ENCODE data around the gene SHMT2. TPM values are rescaled to one million over a fixed set of nuclear protein-coding genes. Genes with fewer than 3 reads are reported as not detected.
"Not testable (repeated sequence)": the region's sequence is repeated elsewhere in the genome, so short reads cannot be mapped to it uniquely, and the experiment has no call there.

SHMT2 gene
- total RNA-seq, 2 donors from 2014 or later, result 53.2 to 53.7 TPM

DNA sequence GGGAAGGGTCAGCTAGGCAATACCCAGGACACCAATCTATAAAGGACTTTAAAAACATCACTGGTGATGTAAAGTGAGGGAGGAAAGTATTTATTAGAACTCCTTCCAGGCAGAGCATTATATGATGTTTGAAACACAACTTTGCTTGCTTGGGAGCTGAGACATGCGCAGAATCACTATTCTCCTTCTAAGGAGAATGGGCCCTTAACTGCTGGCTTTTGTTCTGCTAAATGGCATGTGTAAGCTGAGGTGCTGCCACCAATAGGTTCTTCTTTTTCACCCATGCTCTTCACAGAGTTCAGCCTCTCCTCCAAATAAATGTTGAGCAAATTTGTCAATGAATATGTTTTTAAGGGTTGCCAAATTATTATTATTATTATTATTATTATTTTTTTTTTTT, 17.5 kb downstream of the SHMT2 start:
- intact Hi-C loops (cut with DNase I), result loop anchor here in 1 of 2 donors (5.0 kb wide), 1 partner anchor 110 kb away; no protein-coding TSS in a partner anchor
- DNase-seq (ENCODE audit: low spot score), result no peak

DNA sequence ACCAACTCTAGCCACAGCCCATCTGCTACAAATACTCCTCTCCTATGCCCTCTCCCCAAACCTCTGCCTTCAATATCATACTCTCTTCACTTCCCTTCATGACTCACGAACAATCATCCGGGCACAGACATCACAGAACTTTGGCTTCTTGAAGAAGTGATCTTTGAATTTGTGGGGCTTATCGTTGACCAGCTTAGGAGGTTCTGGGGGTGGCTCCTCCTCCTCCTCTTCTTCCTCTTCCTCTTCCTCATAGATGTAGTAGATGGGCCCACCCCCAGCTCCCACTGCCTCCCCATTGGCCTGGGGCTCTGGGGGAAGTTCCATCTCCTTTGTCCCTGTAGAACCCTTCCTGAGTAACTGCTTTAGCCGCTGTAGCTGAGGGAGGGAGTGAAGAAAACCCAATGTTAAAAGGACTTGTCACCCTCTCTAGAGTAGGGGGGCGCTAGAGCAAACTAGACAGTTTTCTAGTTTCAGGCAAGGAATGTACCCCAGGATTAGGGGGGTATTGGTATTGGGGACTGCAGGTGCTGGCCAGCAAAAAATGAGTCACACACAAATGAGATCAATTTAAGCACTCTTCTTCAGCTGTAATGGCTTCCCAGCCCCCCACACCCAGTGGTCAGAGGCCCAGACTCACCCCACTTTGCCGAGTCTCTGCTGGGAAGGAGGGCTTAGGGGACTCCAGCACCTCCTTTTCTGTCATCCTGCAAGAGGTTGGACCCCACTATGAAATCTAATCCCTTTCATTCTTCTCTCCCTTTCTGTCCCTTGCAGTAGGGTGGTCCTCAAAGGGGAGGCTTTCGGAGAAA, 19.6 kb downstream of the SHMT2 start:
- intact Hi-C loops (cut with DNase I), result loop anchor here in 1 of 2 donors (5.0 kb wide), 1 partner anchor 108 kb away; no protein-coding TSS in a partner anchor

DNA sequence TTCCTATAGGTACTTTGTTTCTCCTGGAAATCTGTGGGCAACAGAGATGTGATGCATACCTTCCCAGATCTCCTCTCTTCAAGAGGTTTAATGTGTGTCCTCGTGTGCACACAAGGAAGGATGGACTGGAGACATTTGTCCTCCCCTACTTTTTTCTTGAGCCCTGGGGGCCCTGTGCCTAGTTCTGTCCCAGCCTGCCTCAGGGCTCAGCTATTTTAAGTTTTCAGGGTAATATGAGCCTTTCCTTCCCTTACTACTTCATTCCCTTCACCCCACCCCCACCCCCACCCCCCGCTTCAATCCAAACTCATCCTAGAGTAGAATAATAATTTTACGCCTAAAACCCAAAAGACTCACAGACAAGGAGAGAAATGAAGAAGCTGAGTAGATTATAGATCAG, 21.0 kb downstream of the SHMT2 start:
- intact Hi-C loops (cut with DNase I), result no loop called here

More for the DNA sequence above, 19.6 kb downstream of the SHMT2 start:
- DNase-seq (ENCODE audit: low spot score), result peak; percentile 77

DNA sequence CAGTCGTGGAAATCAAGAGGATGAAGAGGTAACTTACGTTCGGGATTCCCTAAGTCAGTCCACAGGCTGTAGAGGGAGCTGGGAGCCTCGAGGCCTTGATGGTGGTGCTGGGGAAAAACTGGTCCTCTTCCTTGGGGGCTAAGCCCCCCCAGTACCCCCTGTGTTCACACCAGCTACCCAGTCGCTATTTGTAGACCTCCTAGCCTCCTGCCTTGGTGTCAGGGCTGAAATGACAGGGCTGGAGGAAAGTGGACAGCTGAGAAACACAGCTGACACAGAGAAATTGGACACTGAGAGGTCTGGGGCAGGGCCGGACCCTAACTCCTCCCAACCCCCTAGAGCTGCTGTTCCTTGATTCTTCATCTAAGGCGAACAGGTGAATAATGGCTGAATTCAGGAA, 21.4 kb downstream of the SHMT2 start, which contains the start of gene STAC3:
TSS of gene STAC3 (minus strand) at position 232 of the 400 bp plus-strand sequence. CDS start 1,551 bp downstream, outside the sequence.
- intact Hi-C loops (cut with DNase I), result no loop called here
- peak; percentile 56 for DNase-seq (ENCODE audit: low spot score)

More for the DNA sequence above, 21.0 kb downstream of the SHMT2 start:
- no peak for DNase-seq (ENCODE audit: low spot score)

DNA sequence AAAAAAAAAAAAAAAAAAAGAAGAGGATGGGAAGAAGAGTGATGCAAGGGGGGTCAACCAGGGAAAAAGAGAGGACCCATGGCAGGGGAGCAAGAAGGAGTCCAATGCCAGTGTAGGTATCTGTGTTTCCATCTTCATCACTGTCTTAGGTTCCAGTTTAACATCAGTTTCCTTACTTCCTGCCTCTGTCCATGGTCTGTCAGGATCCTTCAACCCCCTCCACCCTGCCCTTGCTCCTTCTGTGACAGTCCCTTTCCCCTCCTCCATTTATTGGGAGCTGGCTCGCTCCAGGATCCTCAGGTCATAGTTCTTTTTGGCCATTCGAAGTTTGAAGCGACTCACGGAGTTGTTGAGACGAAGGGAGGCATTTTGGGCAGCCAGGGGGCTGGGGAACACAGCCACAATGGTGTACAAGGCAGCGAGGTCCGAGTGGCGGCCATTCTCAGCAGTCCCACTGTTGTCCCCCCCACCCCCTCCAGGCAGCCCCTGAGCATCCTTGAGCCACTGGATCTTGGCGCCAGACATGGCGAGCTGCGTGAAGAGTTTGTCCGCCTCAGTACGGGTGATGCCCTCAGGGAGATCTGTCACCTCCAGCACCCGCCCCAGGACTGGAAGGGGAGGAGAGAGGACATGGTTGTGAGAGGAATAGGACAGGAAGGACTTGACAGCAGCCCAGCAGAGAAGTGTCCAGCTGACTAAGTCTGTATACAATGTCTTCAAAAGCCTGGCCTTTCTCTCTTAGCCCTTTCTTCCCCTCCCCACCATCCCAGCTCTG, 25.2 kb downstream of the SHMT2 start:
- peak; percentile 65 for DNase-seq (ENCODE audit: low spot score)
- intact Hi-C loops (cut with DNase I), result loop anchor here in 1 of 2 donors (5.0 kb wide), 1 partner anchor 1407 kb away; no protein-coding TSS in a partner anchor

DNA sequence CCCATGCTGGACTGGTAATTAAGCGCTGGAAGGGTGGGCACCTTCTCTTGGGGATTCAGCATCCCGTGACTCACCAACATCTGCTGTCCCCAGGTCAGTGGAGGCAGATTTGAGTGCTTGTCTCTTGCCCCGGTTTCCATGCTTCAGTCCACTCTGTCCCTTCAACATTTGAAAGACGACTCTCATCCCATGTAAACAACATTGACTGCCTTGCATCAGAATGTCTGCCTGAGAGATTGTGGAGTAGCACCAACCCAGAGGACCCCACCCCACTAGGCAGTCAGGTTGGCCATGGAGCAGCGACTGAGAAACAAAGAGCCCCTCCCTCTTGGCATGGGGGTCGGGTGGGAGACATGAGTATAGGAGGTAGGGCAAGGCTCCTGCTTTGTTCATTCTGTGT, 26.4 kb downstream of the SHMT2 start:
- intact Hi-C loops (cut with DNase I), result loop anchor here in 1 of 2 donors (5.0 kb wide), 1 partner anchor 1409 kb away; no protein-coding TSS in a partner anchor
- DNase-seq (ENCODE audit: low spot score), result peak; percentile 11

DNA sequence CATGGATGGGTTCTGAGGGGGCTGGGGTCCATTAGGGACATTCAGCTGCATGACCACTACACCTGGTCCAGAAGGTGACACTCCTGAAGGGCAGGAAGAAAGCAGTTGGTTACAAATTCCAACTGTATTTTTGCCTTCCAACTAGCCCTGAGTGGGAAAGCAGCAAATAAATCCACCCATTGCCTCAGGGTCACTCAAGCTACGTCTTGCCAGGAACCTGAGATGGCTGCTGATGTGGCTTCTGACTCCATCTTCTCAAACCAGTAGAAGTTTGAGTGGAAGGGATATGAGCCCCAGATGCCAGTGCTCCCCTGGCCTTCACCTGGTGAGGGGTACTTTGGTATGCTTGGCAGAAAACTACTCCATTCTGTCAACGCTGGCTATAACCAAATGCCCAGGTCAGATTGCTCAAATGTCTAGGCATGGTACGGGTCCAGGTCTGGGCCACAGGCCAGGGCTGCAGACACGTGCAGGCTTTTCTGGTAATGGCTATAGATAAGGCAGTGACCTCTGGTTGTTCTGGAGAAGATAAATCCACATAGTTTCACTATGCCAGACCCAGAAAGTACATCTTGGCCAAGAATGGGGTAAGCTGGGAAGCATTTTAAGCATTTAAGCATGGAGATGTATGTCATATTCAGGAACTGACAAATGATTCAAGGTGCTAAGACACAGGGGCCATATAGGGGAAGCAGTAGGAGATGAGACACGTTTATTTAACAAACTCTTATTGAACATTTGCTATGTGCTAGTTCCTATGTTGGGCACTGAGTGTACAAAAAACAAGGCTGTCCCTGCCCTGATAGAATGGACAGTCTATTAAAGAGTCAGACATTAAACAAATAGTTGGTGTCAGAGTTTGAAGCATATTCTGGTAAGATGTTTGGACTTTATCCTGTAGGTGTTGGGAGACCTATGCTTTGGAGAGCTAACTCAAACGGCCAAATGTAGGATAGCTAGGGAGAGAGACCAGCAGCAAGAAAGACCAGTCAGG, 29.8 kb downstream of the SHMT2 start:
- intact Hi-C loops (cut with DNase I), result loop anchor here in 1 of 2 donors (5.0 kb wide), 1 partner anchor 1412 kb away; no protein-coding TSS in a partner anchor
- peak; percentile 64 for DNase-seq (ENCODE audit: low spot score)

DNA sequence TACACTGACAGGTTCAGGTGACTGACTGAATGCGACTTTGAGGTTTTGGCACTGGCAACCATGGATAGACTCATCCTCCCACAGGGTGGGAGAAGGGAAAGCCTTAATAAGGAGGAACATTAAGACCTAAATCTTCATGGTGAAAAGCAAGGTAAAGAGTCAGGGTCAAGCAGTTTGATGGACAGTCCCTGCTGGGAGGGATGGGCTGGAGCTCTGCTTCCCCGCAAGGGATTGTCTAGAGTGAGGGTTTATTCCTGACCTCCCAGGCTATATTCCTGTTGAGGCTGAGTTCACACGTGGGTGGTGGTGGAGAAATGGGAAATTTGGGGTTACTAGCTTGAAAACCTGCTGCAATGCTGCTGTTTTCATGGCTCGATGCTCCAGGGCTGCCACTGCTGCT, 30.9 kb downstream of the SHMT2 start:
- intact Hi-C loops (cut with DNase I), result loop anchor here (5.0 to 10.0 kb wide), 2 partner anchors 192 to 564 kb away; no protein-coding TSS in a partner anchor
- no peak for DNase-seq (ENCODE audit: low spot score)

DNA sequence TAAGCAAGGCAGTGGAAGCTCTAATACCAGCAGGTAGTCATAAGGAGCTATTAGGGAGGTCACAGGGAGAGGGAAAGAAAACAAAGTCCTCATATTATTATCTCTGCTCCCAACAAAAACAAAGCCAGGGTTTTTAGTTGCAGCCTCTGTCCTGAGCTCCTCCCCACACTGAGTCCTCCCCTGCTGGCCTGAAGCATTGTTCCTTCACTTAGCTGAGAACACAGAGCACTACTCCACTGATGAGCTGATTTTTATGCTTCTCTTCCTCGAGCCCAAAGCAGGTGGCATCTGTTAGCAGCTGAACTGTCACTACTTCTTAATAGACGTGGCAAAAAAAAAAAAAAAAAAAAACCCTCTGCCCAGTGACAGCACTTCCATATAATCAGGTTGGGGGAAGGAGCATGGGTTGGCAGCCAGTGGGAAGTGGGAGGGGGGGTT, 31.9 kb downstream of the SHMT2 start:
- intact Hi-C loops (cut with DNase I), result loop anchor here (5.0 to 10.0 kb wide), 2 partner anchors 191 to 563 kb away; no protein-coding TSS in a partner anchor
- DNase-seq (ENCODE audit: low spot score), result no peak

DNA sequence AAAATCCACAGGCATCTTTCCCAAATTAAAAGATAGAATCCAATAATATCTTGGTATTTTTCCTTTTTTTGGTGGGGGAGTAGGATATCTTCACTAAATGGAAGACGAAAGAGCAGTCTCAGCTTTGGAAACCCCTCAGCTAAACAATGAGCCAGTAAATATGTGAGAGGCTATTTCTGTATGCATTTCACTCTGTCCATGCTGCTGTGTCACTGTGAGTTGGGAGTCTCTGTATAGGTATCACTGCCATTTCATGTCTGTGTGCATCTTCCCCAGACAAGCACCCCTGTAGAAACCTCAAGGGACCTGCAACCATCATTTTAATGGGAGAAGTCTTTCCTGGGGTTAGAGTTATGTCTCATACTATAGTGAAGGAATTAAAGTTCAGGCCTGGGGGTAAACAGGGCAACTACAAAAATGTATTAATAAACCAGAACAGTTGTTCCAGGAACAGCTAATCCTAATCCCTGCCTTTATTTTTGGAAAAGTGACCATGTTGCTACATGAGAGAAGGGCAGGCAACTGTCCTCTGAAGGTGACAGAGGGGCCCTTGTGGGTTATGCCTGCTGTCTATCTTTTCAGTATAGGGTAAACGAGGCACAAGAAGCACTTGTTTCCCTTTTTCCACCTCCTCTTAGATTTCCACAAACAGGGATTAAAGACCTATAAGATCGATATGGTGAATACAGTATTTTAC, 32.8 kb downstream of the SHMT2 start:
- intact Hi-C loops (cut with DNase I), result loop anchor here (5.0 to 10.0 kb wide), 2 partner anchors 190 to 563 kb away; no protein-coding TSS in a partner anchor
- no peak for DNase-seq (ENCODE audit: low spot score)

DNA sequence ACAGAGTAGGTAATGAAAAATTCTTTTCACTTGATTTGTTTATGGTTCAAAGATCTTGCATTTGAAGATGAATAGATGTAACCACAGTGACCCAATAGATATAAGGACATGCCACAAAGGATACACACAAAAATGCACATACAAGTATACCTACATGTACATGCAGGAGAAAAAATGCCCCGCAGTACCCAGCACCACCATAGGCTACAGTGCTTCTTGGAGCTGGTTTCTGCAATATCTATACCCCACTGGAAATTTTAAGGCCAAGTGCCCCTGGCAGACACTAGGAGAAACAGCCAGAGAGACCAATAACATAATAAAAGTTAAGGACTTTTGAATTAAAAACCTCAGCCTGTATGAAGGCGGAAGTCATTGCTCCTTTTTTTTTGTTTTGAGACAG, 33.6 kb downstream of the SHMT2 start:
- intact Hi-C loops (cut with DNase I), result loop anchor here (5.0 to 10.0 kb wide), 2 partner anchors 189 to 562 kb away; no protein-coding TSS in a partner anchor
- DNase-seq (ENCODE audit: low spot score), result no peak

DNA sequence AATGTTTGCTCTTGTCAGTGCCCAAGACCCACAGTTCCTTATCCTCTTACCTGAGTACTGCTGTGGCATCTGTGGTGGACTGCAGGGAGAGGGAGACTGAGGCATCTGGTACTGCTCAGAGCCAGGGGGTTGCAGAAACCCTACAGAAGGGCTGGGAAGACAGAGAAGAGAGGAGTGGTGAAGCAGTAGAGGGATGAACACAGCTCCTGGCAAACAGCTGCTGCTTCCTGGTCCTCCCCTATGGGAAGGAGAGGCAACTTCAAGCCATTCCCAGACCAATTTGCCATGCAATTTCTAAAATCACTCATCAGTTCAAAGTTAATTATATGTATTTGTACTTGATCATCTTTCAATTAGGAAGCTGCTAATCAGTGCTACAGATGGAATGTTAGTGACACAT, 37.2 kb downstream of the SHMT2 start:
- DNase-seq (ENCODE audit: low spot score), result no peak
- intact Hi-C loops (cut with DNase I), result loop anchor here in 1 of 2 donors (10.0 kb wide), 1 partner anchor 558 kb away; no protein-coding TSS in a partner anchor

DNA sequence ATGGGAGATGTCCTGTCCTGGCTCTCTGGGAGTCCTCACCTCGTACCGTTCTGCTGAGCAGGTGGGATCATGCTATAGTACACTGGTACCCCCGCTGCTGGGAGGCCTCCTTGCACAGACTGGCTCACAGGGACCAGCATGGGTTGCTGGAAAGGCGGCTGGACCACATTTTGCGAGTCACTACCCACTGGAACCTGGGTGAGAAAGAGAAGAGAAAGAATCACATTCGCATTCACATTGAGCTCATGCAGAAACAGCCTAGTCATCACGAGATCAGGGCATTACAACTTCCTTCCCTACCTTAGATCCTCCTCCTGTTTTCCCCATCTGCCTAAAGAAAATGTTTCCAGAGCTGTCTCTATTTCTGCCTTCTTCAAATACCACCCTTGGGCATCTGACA, 38.8 kb downstream of the SHMT2 start:
- no peak for DNase-seq (ENCODE audit: low spot score)
- intact Hi-C loops (cut with DNase I), result loop anchor here in 1 of 2 donors (10.0 kb wide), 1 partner anchor 557 kb away; no protein-coding TSS in a partner anchor

DNA sequence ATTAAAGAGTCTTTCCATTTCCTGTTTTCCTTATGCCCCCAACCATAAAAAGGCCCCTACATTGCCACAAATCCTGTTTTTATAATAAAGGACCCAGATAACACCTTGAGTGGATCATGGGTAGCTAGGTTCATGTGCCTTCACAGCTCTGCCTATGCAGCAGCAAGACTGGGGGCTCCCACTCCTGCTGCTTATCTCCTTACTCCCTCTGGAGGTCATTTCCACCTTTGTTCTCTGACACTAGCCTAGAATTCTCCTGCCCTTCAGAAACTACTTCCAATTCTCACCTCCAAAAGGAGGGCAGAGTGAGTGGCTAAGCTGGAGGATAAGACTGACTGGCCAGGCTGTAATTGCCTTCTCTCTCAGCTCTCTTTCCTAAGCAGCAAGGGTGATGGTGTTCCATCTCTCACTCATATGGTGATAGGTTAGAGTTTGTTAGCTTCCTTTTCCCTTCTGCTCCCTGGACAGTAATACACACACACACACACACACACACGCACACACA, 41.5 kb downstream of the SHMT2 start:
- no peak for DNase-seq (ENCODE audit: low spot score)
- intact Hi-C loops (cut with DNase I), result no loop called here

DNA sequence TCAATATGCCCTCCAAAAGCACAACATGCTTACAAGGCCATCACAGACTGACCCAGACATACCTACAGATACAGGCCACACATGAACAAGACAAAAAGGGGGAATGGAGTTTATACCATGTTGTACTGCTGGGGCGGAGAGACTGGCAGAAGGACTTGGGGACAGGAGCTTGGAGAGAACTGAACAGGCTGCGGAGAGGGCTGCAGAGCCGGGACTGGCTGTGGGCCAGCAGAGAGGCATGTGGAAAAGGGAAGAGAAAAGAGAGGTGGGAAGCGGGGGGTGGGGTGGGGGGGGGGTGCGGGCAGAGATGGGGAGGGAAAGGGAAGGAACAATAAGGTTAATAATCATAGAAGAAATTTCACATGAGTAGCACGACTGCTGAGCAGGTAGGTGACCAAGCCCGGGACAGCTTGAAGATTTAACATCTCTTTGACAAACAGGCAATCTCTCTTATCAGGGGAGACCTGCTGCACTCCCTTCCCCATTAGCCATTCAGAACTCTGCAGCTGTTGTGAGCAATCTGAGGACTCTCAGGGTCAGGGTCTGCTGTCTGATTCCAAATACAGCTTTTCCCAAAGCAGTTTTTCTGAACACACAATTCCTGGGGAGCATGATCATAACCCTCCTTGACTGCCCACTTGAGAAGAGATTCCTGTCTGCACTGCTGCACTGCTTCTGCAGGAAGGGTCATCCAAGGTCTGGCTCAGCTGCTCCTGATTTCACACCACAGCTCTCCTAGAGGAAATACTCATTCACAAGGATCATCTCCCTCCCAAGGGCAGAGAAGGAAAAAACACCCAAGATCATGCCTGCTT, 43.0 kb downstream of the SHMT2 start:
- DNase-seq (ENCODE audit: low spot score), result no peak
- intact Hi-C loops (cut with DNase I), result no loop called here

DNA sequence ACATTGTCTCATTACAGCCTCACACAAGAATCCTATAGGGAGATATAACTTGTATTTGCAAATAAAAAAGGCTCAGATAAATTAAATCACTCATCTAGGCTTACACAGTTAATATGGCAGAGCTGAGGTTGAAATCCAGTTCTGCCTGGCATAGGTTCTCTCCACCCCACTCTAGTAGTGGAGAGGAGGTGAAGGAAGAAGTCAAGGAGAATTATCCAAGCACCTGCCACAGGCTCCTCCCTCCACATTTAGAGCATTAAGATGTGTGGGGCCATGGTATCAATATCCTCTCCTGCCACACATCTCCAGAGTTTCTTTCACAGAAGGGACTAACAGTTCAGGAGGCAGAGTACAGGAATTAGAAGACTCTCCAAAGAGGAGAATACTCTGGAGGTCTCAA, 44.0 kb downstream of the SHMT2 start:
- intact Hi-C loops (cut with DNase I), result no loop called here
- no peak for DNase-seq (ENCODE audit: low spot score)

DNA sequence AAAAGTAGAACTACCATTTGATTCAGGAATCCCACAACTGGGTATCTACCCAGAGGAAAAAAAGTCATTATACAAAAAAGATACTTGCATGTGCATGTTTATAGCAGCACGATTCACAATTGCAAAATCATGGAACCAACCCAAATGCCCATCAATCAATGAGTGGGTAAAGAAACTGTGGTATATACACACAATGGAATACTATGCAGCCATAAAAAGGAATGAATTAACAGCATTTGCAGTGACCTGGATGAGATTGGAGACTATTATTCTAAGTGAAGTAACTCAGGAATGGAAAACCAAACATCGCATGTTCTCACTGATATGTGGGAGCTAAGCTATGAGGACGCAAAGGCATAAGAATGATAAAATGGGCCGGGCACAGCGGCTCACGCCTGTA, 46.7 kb downstream of the SHMT2 start:
- intact Hi-C loops (cut with DNase I); DNase-seq (ENCODE audit: low spot score): not testable (repeated sequence)
